HG03108 (cell line): ENCODE data around the gene PLA2G4B.

Experiments
- ATAC-seq: cut with Tn5 transposase; IDR thresholded peaks from one replicate; pipeline ENCODE4 v1.9.1; 2021; ENCODE audit warnings: moderate library complexity; ENCODE audit not compliant: unreplicated experiment

Gene PLA2G4B

GRCh38 chr15:41838400-41838897 lies at the start of gene PLA2G4B:
PLA2G4B (plus strand) TSS chr15:41838847; CDS start chr15:41838914, 67 bp downstream.
- no peak for ATAC-seq

- no peak for ATAC-seq
Measured at GRCh38 chr15:41789236-41789635, 49.4 kb upstream of the PLA2G4B start.

DNA sequence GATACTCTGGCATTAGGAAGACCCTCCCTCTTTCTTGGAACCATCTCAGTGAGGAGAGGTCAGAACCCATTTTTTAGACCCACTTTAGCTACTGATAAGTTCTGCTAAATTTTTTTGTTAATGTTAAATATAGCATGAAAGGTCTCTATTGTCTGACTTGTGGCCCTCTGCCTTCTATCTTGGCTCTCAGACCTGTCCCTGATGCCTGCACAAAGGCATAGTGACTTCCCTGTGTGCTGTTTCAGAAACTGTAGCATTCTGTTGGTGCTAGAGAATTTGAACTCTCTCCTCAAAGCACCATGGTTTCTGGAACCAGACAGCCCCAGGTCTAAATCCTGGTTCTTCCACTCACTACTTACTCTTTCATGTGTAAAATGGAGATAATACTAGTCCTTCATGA lies 49.0 kb upstream of the PLA2G4B start:
- ATAC-seq, result no peak

GRCh38 chr15:41790169-41790568 lies 48.5 kb upstream of the PLA2G4B start:
- no peak for ATAC-seq

GRCh38 chr15:41790756-41791546 lies 47.7 kb upstream of the PLA2G4B start:
- ATAC-seq, result no peak

DNA sequence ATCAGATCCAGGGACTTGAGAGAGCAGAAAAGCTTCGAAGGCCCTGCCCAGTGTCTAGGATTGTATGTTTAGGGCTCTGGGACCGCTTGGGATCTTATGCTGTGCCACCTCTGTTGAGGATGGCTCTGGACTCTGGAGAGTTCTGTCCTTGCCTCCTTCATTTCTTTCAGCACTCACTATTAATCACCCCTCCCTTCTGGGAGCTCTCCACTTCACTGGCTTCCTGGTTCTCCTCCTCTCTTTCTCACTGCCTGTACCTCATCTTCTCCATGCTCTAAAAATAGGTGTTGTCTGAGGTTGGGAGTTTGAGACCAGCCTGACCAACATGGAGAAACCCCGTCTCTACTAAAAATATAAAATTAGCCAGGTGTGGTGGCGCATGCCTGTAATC lies 47.1 kb upstream of the PLA2G4B start:
- ATAC-seq, result no peak

GRCh38 chr15:41792000-41792637 lies 46.5 kb upstream of the PLA2G4B start:
- no peak for ATAC-seq

- no peak for ATAC-seq
Measured at GRCh38 chr15:41794081-41794480, 44.6 kb upstream of the PLA2G4B start.

- ATAC-seq, result no peak
Measured at GRCh38 chr15:41795996-41796856, 42.4 kb upstream of the PLA2G4B start.

DNA sequence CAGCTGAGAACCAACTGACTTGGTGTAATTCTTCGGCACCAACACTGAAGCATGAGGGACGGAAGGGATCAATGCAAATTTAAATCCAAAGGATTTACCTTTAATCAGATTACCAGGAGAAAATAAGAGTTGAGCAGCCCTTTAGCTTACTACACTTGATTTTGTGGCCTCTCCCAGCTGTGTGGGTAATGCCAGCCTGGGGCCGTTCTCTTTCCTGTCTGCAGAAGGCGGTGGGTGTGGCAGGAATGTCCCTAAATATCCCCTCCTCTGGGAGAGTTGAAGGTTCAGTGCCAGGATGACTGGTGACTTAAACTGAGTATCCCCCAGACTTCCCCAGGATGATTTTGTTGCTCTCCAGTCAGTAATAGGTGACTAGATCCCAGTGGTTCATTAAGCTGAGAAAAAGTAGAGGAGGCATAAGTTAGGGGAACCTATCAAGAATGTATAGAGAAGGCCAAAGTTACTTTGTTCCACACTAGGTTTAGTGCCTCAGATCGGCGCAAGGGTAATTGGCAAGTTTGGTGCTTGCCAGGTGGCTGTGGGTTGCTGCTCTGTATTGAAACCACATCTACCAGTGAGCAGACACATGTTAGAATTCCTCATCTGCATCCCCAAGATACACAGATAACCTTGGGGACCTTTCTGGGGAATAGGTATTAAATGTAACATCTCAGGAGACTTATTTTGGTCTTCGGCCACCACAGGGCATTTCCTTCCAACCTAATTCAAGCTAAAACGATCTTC lies 41.3 kb upstream of the PLA2G4B start:
- ATAC-seq, result no peak

- ATAC-seq, result no peak
Measured at GRCh38 chr15:41798607-41799487, 39.8 kb upstream of the PLA2G4B start.

DNA sequence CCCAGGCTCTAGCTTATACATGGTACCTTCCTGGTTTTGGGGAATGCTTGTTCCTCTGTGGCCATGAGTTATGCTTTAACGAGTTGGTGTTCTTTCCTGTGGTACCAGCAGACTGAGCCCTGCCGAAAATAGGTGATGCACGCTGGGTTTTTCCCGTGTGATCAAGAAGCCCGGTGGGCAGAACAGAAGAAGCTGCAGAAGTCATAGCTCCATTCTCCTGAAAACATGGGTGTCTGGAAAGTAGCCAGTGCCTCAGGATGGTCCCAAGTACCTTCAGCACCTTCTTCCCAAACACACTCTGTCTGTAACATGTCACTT lies 39.2 kb upstream of the PLA2G4B start:
- ATAC-seq, result no peak

GRCh38 chr15:41801185-41801584 lies 37.5 kb upstream of the PLA2G4B start:
- ATAC-seq, result no peak

DNA sequence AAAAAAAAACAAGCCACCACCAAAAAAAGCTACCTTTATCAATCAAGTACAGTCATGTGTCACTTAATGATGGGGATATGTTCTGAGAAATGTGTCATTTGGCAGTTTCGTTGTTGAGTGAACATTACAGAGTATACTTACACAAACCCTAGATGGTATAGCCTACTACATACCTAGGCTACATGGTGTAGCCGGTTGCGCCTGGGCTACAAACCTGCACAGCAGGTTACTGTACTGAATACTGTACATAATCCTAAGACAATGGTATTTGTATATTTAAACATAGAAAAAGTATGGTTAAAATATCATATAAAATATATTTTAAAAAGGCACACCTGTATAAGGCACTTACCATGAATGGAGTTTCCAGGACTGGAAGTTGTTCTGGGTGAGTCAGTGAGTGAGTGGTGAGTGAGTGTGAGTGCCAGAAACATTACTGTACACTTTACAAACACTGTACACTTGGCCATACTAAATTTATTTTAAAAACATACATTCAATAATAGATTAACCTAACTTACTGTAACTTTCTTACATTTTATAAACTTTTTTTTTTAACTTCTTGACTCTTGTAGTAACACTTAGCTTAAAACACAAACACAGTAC lies 36.7 kb upstream of the PLA2G4B start:
- ATAC-seq, result no peak

- no peak for ATAC-seq
Measured at GRCh38 chr15:41804361-41804760, 34.3 kb upstream of the PLA2G4B start.

GRCh38 chr15:41804916-41805666 lies 33.6 kb upstream of the PLA2G4B start:
- ATAC-seq, result no peak

DNA sequence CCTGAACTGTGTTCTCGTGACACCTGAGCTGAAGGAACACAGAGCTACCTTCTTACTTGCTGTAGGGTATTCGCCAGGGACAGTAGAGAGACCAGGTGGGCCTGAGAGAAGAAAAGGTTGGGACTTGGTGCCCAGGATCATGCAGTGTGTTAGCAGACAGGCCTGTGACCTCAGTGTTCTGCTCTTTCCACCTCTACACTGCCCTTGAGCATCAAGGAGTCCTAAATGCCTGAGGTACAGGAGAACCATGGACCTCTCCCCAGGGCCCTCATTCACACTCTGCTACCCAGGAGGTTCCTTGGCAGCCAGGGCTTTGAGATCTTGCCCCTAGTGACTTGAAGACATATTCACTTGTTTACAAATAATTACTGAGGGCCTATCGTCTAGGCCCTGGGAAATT lies 32.9 kb upstream of the PLA2G4B start:
- no peak for ATAC-seq

DNA sequence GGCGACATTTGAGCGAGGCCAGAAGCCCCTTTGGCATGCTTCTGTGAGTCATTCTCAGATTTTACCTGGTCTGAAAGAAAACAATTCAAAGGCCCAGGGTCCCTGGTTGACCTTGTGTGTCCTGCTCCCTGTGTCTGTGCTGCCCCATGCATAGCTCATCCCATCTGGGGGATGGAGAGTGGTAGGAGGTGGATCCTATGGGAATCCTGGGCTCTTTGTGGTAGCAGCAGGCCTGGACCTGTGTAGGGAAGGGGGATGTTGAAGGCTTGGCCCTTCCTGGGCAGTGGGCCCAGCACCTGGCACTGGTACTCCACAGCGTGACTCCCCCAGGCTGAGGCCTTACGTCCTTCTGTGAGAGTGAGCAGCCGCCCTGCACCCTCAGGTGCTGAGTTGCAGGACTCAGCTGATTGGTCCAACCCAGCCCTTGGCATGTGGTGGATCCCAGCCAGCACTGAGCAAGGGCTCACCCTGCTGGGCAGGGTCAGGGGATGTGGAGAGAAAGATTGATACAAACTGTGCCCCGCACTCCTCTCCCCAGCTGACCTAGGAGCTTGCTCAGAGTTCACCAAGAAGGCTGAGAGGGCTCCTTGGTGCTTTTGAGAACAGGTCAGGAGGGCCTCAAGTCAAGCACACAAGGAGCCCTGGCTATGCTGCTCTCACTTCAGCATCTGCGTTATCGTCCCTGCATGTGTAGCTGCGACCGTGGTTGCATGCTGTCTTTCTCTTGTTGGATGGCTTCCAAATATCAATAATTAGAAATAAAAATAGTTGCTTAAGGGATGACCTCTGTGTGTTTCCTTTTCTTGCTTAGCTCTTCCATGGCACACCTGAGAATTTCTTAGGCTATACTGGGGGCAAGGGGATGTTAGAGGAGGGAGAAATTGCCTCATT lies 32.1 kb upstream of the PLA2G4B start:
- no peak for ATAC-seq
